Heart left ventricle (tissue), 13 donors: Measurements from ENCODE around the gene CDH19.

Experiments used
- POLR2A ChIP-seq, 2 donors: fragments of 450-650 bp; IDR thresholded peaks; one replicate each; pipeline ENCODE4 v1.6.1; 2017; ENCODE audit warnings: antibody characterized with exemption in 2 of 2, mild to moderate bottlenecking in 2 of 2, moderate library complexity in 2 of 2
- TF ChIP-seq, protein P1 (sequence below), 12 donors: fragments of 200-600 bp; sonication (generic) in 4 of 12; IDR thresholded peaks; one replicate each; pipeline versions ENCODE4 v1.5.0 to v1.8.0; 2018 to 2022; ENCODE audit warnings: antibody characterized with exemption in 12 of 12, mild to moderate bottlenecking in 5 of 12
- donor health status: ischemic (EF 13 %, LVEDD 7.1; RV severe dilation, severe dysfunction).
- donor health status: DM: no; HTN: yes; CAD: no.
- donor health status: DM: no; HTN: no; CAD: no.
- donor health status: ischemic (EF 25% LVEDD 6.9; RV normal size, moderate dysfunction).
- donor health status: ischemic (EF 25% LVEDD 5.7; RV mildly dilated, moderate dysfunction).
- donor health status: ischemic (EF 35%, LVEDD 5.7; RV mildly dilated, moderate dysfunction).
- donor health status: nonischemic (EF 11% LVEDD 7.7; RV severe dilation, severe dysfunction).
- donor health status: DM: yes; HTN: yes; CAD: no.
- donor health status: PGD.
- donor health status: ischemic (EF 29% LVEDD 5.4; RV normal size, mild dysfunction).
- donor health status: nonischemic (EF 23%, LVEDD 6.1; RV moderate dilation, normal function).

- TF ChIP-seq, protein P1, sequence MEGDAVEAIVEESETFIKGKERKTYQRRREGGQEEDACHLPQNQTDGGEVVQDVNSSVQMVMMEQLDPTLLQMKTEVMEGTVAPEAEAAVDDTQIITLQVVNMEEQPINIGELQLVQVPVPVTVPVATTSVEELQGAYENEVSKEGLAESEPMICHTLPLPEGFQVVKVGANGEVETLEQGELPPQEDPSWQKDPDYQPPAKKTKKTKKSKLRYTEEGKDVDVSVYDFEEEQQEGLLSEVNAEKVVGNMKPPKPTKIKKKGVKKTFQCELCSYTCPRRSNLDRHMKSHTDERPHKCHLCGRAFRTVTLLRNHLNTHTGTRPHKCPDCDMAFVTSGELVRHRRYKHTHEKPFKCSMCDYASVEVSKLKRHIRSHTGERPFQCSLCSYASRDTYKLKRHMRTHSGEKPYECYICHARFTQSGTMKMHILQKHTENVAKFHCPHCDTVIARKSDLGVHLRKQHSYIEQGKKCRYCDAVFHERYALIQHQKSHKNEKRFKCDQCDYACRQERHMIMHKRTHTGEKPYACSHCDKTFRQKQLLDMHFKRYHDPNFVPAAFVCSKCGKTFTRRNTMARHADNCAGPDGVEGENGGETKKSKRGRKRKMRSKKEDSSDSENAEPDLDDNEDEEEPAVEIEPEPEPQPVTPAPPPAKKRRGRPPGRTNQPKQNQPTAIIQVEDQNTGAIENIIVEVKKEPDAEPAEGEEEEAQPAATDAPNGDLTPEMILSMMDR (IDR thresholded peaks at IDR 0.05): no peak
- TF ChIP-seq POLR2A (IDR thresholded peaks at IDR 0.05): no peak
These were observed 41.6 kb downstream of the CDH19 start for GRCh38 chr18:66562279-66562678.
